Astrocyte (in vitro differentiated cells and primary cell): Measurements from ENCODE around the gene ADAMTS13. TPM values are rescaled to one million over a fixed set of nuclear protein-coding genes. Genes with fewer than 3 reads are reported as not detected.

Experiments used
- DNase-seq: peaks from one replicate; pipeline ENCODE4 v3.0.0-alpha.2; 2010; ENCODE audit warnings: low read depth
- FAIRE-seq: peaks from 2 replicates; lab custom pipeline; 2011; peaks lifted over from hg19 to GRCh38; lab: Jason Lieb, UNC
- H2AFZ ChIP-seq: 2 replicates; pipeline ENCODE4 v1.6.0; 2012; ENCODE audit warnings: low read depth, low read length, inconsistent platforms
- H3K27ac ChIP-seq: 2 replicates; pipeline ENCODE4 v1.5.1; 2011; ENCODE audit warnings: low read depth, low read length, inconsistent platforms
- H3K27me3 ChIP-seq: 2 replicates; pipeline ENCODE4 v1.6.0; 2011; ENCODE audit warnings: low read length, inconsistent platforms; ENCODE audit not compliant: insufficient read depth
- H3K36me3 ChIP-seq: 2 replicates; pipeline ENCODE4 v1.5.1; 2011; ENCODE audit warnings: low read length, inconsistent platforms; ENCODE audit not compliant: insufficient read depth
- H3K4me1 ChIP-seq: 2 replicates; pipeline ENCODE4 v1.5.1; 2011; ENCODE audit warnings: low read length, inconsistent platforms; ENCODE audit not compliant: insufficient read depth
- H3K4me2 ChIP-seq: 2 replicates; pipeline ENCODE4 v1.6.0; 2012; ENCODE audit warnings: low read length, inconsistent platforms
- H3K4me3 ChIP-seq: 2 replicates; pipeline ENCODE4 v1.5.1; 2011; ENCODE audit warnings: low read depth, mild to moderate bottlenecking, low read length, inconsistent platforms; ENCODE audit not compliant: insufficient read depth
- H3K79me2 ChIP-seq: 2 replicates; pipeline ENCODE4 v1.6.0; 2012; ENCODE audit warnings: mild to moderate bottlenecking, low read length, inconsistent platforms; ENCODE audit not compliant: insufficient read depth
- H3K9ac ChIP-seq: 2 replicates; pipeline ENCODE4 v1.6.0; 2012; ENCODE audit warnings: mild to moderate bottlenecking, low read length, inconsistent platforms
- H3K9me3 ChIP-seq: 2 replicates; pipeline ENCODE4 v1.5.1; 2012; ENCODE audit warnings: low read depth, mild to moderate bottlenecking, low read length, inconsistent platforms; ENCODE audit not compliant: insufficient read depth
- H4K20me1 ChIP-seq: 2 replicates; pipeline ENCODE4 v1.6.0; 2012; ENCODE audit warnings: low read length, inconsistent platforms; ENCODE audit not compliant: insufficient read depth
- H3K27ac Mint-ChIP-seq: one replicate; pipeline ENCODE4 v1.8.0; 2021; ENCODE audit warnings: mild to moderate bottlenecking, mixed read lengths; ENCODE audit not compliant: unreplicated experiment
- H3K27me3 Mint-ChIP-seq: one replicate; pipeline ENCODE4 v1.8.0; 2021; ENCODE audit warnings: low read depth, mixed read lengths; ENCODE audit not compliant: unreplicated experiment
- H3K36me3 Mint-ChIP-seq: one replicate; pipeline ENCODE4 v1.8.0; 2021; ENCODE audit warnings: low read depth, mixed read lengths; ENCODE audit not compliant: unreplicated experiment
- H3K4me1 Mint-ChIP-seq: one replicate; pipeline ENCODE4 v1.8.0; 2021; ENCODE audit warnings: low read depth, mixed read lengths; ENCODE audit not compliant: unreplicated experiment
- H3K4me3 Mint-ChIP-seq: one replicate; pipeline ENCODE4 v1.8.0; 2021; ENCODE audit warnings: mild to moderate bottlenecking, moderate library complexity, mixed read lengths; ENCODE audit not compliant: unreplicated experiment
- H3K9me3 Mint-ChIP-seq: one replicate; pipeline ENCODE4 v1.8.0; 2021; ENCODE audit warnings: mild to moderate bottlenecking, mixed read lengths; ENCODE audit not compliant: unreplicated experiment
- EZH2 ChIP-seq: IDR thresholded peaks from 2 replicates; pipeline ENCODE4 v1.6.1; 2012; ENCODE audit warnings: mild to moderate bottlenecking, low read length, inconsistent platforms; ENCODE audit not compliant: insufficient read depth
- total RNA-seq: library from RNA; stranded (reverse); gene quantifications from 2 replicates; pipeline ENCODE4 v1.2.1, GENCODE V29; 2021
- TF ChIP-seq, protein P1 (sequence below): IDR thresholded peaks from 2 replicates; pipeline ENCODE4 v1.5.1; 2011; ENCODE audit warnings: low read depth, mild to moderate bottlenecking, inconsistent platforms, low read length, moderate library complexity; ENCODE audit not compliant: insufficient read depth

The ADAMTS13 gene
- total RNA-seq, 1 donor from 2014 or later: 5.6 TPM

DNA sequence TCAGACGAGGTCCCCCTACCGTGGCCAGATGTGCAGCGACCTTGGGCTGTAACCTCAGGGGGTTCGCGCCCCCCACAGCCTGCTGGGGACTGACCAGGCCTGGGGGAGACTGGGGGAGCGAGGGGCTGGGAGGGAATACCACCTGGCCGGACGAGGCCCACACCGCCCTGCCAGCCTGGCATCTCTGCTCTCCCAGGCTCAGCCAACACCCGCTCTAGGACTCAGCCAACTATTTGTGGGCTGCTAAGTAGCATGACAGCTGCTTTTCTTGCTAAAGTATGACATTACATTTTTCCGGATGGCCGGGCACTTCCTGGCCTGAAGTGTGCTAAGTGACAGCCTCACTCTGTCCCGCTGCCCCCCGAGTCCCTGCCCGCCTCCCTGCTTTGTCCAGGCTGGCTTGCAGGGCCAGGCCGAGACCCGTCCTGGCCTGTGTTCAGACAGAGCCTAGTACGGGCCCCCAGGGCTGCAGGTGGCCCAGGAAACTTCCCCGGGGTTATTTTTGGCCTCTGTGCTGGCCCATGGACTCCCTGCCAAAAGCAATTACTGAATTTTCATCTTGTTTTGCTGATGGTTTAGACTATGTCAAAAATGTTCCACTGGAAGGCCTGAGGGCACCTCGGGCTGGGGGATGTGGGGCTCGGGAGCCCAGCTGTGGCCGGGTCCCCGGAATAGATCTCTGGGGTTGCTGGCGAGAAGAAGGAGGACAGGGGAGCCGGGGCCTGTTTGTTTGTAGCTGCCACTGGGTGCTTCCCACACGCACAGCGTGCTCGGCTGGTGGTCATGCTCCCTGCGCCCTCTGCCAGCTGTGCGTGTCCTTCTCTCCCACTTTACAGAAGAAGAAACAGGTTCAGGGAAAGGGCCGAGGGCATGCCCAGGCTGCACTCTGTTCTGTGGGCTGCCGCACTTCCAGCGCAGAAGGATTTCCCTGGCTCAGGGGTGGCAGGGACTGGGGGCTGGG, 70.2 kb downstream of the ADAMTS13 start:
- Histone ChIP-seq H3K4me2 (no peak overlapping the region), H3K9ac (no peak overlapping the region), H3K27ac (no peak overlapping the region), H3K36me3 (no peaks in the 10 kb centered on the region), H3K9me3 (no peaks in the 10 kb centered on the region), H2AFZ (no peak overlapping the region), H3K4me3 (no peak overlapping the region), H3K4me1 (peaks cover 6% of the 10 kb centered on the region), H3K79me2 (no peaks in the 10 kb centered on the region), H4K20me1 (no peaks in the 10 kb centered on the region), H3K27me3 (peaks cover 13% of the 10 kb centered on the region)
- H3K4me3 Mint-ChIP-seq: no peak overlapping the region
- TF ChIP-seq, protein P1, sequence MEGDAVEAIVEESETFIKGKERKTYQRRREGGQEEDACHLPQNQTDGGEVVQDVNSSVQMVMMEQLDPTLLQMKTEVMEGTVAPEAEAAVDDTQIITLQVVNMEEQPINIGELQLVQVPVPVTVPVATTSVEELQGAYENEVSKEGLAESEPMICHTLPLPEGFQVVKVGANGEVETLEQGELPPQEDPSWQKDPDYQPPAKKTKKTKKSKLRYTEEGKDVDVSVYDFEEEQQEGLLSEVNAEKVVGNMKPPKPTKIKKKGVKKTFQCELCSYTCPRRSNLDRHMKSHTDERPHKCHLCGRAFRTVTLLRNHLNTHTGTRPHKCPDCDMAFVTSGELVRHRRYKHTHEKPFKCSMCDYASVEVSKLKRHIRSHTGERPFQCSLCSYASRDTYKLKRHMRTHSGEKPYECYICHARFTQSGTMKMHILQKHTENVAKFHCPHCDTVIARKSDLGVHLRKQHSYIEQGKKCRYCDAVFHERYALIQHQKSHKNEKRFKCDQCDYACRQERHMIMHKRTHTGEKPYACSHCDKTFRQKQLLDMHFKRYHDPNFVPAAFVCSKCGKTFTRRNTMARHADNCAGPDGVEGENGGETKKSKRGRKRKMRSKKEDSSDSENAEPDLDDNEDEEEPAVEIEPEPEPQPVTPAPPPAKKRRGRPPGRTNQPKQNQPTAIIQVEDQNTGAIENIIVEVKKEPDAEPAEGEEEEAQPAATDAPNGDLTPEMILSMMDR: no peak
- no peak for TF ChIP-seq EZH2
- peaks cover 10% of the 10 kb centered on the region for H3K4me1 Mint-ChIP-seq
- H3K36me3 Mint-ChIP-seq: no peaks in the 10 kb centered on the region
- FAIRE-seq (no peak), DNase-seq (no peak)
- no peak overlapping the region for H3K27ac Mint-ChIP-seq
- peaks cover 16% of the 10 kb centered on the region for H3K27me3 Mint-ChIP-seq
- H3K9me3 Mint-ChIP-seq: peaks cover 2% of the 10 kb centered on the region

DNA sequence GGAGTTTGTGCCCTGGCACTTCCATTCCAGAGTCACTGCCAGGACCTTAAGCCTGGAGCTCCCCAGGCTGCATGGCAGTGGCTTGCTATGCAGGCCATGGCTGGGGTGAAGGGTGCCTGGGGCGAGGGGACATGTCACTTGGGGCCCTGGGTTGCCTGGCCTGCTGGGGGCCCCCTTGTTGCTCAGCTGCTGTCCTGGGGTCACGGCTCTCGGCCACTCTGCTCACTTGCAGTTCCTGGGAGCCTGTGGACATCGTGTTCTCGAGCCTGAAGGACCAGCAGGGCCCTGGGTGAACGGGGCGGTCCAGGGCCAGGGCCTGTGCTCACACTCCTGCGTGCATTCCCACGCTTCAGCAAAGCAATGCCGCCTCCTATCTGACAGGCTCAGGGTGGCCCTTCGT, 71.3 kb downstream of the ADAMTS13 start:
- H3K4me3 Mint-ChIP-seq: no peak overlapping the region
- H3K36me3 Mint-ChIP-seq: no peaks in the 10 kb centered on the region
- no peak overlapping the region for H3K4me3 ChIP-seq
- no peaks in the 10 kb centered on the region for H3K36me3 ChIP-seq
- FAIRE-seq (no peak), DNase-seq (no peak)
- H3K9ac ChIP-seq: no peak overlapping the region
- no peaks in the 10 kb centered on the region for H4K20me1 ChIP-seq
- no peak for TF ChIP-seq EZH2
- TF ChIP-seq, protein P1: no peak
- H3K79me2 ChIP-seq: no peaks in the 10 kb centered on the region
- peaks cover 25% of the 10 kb centered on the region for H3K27me3 Mint-ChIP-seq
- H3K9me3 Mint-ChIP-seq: peaks cover 5% of the 10 kb centered on the region
- H2AFZ ChIP-seq: no peak overlapping the region
- no peaks in the 10 kb centered on the region for H3K9me3 ChIP-seq
- no peak overlapping the region for H3K27ac ChIP-seq
- peaks cover 18% of the 10 kb centered on the region for H3K27me3 ChIP-seq
- no peak overlapping the region for H3K27ac Mint-ChIP-seq
- H3K4me2 ChIP-seq: no peak overlapping the region
- H3K4me1 ChIP-seq: peaks cover 6% of the 10 kb centered on the region
- peaks cover 10% of the 10 kb centered on the region for H3K4me1 Mint-ChIP-seq
